Nephron progenitor cell (in vitro differentiated cells): ENCODE measurements around the gene POLL.

Experiments
- DNase-seq: peaks from one replicate; pipeline ENCODE4 v3.0.0; 2021
- H3K27ac Mint-ChIP-seq: 2 replicates; pipeline ENCODE4 v1.8.0; 2021; ENCODE audit warnings: mild to moderate bottlenecking, moderate library complexity, mixed read lengths
- H3K27me3 Mint-ChIP-seq: 2 replicates; pipeline ENCODE4 v1.8.0; 2021; ENCODE audit warnings: mild to moderate bottlenecking, low read depth, mixed read lengths; ENCODE audit not compliant: poor library complexity
- H3K36me3 Mint-ChIP-seq: 2 replicates; pipeline ENCODE4 v1.8.0; 2021; ENCODE audit warnings: low read depth, mixed read lengths
- H3K4me1 Mint-ChIP-seq: 2 replicates; pipeline ENCODE4 v1.8.0; 2021; ENCODE audit warnings: mixed read lengths
- H3K4me3 Mint-ChIP-seq: 2 replicates; pipeline ENCODE4 v1.8.0; 2021; ENCODE audit warnings: mild to moderate bottlenecking, moderate library complexity, mixed read lengths
- H3K9me3 Mint-ChIP-seq: 2 replicates; pipeline ENCODE4 v1.8.0; 2021; ENCODE audit warnings: mild to moderate bottlenecking, moderate library complexity, mixed read lengths
- TF ChIP-seq, protein P1 (sequence below): fragments of 200-600 bp; sonication (generic); IDR thresholded peaks from 2 replicates; pipeline ENCODE4 v1.5.0; 2021; ENCODE audit warnings: antibody characterized with exemption

Gene POLL

DNA sequence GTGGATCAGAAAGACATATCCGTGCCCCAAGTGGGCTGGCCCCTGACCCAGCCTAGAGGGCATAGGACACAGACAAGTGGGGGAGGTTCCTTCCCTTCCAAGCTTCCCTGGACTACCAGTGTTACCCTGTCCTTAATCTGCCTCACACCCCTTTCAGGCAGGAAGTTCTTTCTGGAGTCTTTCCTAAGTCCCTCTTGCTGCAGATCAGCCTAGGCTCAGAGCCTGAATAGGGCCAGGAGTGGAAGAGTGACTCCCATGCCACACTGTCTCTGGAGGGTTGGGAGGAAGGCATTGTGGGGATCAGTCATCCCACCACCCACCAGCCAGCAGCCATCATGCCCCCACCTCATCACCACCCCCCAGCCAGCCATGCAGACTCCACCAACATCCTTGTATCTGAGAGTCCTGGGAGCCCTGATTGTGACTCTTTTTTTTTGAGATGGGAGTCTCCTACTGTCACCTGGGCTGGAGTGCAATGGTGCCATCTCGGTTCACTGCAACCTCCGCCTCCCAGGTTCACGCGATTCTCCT lies 22.6 kb downstream of the POLL start:
- Mint-ChIP-seq H3K27ac (no peak overlapping the region), H3K36me3 (no peaks in the 10 kb centered on the region), H3K27me3 (peaks cover 51% of the 10 kb centered on the region), H3K4me1 (peaks cover 42% of the 10 kb centered on the region), H3K4me3 (no peak overlapping the region), H3K9me3 (no peaks in the 10 kb centered on the region)
- TF ChIP-seq, protein P1, sequence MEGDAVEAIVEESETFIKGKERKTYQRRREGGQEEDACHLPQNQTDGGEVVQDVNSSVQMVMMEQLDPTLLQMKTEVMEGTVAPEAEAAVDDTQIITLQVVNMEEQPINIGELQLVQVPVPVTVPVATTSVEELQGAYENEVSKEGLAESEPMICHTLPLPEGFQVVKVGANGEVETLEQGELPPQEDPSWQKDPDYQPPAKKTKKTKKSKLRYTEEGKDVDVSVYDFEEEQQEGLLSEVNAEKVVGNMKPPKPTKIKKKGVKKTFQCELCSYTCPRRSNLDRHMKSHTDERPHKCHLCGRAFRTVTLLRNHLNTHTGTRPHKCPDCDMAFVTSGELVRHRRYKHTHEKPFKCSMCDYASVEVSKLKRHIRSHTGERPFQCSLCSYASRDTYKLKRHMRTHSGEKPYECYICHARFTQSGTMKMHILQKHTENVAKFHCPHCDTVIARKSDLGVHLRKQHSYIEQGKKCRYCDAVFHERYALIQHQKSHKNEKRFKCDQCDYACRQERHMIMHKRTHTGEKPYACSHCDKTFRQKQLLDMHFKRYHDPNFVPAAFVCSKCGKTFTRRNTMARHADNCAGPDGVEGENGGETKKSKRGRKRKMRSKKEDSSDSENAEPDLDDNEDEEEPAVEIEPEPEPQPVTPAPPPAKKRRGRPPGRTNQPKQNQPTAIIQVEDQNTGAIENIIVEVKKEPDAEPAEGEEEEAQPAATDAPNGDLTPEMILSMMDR, result no peak
- no peak for DNase-seq

DNA sequence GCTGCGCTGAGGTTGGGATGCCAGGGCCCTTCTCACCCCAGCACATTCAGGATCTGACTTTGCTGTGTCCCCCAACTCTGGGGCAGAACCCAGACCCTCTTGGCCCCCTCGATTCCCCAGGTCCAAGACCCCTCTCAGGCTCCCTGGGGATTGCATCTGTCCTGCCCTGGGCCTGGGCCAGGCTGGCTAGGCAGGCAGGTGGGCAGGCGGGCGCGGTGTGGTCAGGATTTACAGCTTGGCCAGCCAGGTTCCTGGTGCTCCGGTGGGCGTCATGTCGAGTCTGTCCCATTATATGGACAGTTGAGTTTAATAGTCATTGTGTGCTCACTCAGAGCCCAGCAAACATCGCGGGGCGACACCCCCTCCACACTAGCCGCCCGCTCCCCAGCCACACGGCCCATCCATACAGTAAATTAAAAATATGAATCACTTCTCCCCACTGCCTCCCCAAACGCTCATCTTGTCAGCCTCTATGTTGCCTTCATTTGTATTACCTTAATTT lies 23.5 kb downstream of the POLL start:
- DNase-seq, result no peak
- Mint-ChIP-seq H3K27me3 (peaks cover 50% of the 10 kb centered on the region), H3K9me3 (no peaks in the 10 kb centered on the region), H3K27ac (no peak overlapping the region), H3K36me3 (no peaks in the 10 kb centered on the region), H3K4me1 (peaks cover 46% of the 10 kb centered on the region), H3K4me3 (no peak overlapping the region)
- TF ChIP-seq, protein P1, result no peak

DNA sequence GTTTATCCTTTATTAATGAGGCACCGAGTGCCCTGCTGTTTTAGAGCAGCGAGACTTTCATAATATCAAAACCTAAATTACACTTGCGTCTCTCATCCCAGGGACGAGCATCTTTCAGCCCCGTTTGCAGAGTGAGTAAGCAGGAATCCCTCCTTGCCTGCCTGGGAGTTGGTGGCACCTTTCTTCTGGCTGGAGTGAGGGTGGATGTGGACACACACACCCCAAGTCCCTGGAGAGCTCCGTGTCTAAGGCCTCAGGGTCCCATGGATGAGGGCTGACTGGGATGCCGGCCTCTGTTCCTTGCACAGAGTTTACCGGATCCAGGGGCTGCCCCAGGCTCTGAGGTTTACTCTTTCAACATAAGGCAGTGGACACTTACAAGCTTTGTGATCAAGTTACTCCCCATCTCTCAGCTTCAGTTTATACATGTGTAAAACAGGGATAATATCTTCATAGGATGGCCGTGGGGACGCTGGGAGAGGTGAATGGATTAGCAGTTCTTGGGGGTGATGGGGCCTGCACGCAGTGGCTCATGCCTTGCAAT lies 24.5 kb downstream of the POLL start:
- no peak for DNase-seq

GRCh38 chr10:101563007-101563406 lies 25.1 kb downstream of the POLL start:
- peaks cover 37% of the 10 kb centered on the region for H3K27me3 Mint-ChIP-seq
- H3K4me1 Mint-ChIP-seq, result peaks cover 56% of the 10 kb centered on the region
- H3K4me3 Mint-ChIP-seq, result no peak overlapping the region
- no peak overlapping the region for H3K27ac Mint-ChIP-seq
- H3K9me3 Mint-ChIP-seq, result no peaks in the 10 kb centered on the region
- TF ChIP-seq, protein P1, result no peak
- no peak for DNase-seq
- H3K36me3 Mint-ChIP-seq, result no peaks in the 10 kb centered on the region

More for the DNA sequence above, 24.5 kb downstream of the POLL start:
- peak overlapping the region; percentile 72 for H3K27ac Mint-ChIP-seq
- H3K4me3 Mint-ChIP-seq, result no peak overlapping the region
- TF ChIP-seq, protein P1, result no peak
- H3K27me3 Mint-ChIP-seq, result peaks cover 43% of the 10 kb centered on the region
- H3K4me1 Mint-ChIP-seq, result peaks cover 51% of the 10 kb centered on the region
- no peaks in the 10 kb centered on the region for H3K9me3 Mint-ChIP-seq
- no peaks in the 10 kb centered on the region for H3K36me3 Mint-ChIP-seq

DNA sequence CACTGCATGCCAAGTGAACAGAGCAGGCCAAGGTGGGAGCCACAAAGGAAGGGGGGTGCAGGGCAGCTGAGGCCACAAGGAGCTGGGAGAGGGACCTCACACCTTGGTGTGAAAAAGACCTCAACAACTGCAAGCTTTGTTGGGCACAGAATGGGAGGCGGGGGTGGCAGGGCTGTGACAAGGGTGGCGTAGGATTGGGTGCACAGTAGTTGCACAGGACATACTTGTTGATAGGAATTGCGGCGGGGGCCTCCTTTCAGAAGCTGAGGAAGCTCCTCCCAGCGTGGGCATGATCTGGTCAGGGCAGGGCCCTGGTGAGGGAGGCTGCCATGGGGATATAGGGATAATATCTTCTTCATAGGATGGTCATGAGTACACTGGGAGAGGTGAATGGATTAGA lies 25.8 kb downstream of the POLL start:
- no peak overlapping the region for H3K4me3 Mint-ChIP-seq
- H3K27me3 Mint-ChIP-seq, result peaks cover 29% of the 10 kb centered on the region
- H3K4me1 Mint-ChIP-seq, result peaks cover 59% of the 10 kb centered on the region
- peak overlapping the region; percentile 23 for H3K27ac Mint-ChIP-seq
- no peaks in the 10 kb centered on the region for H3K36me3 Mint-ChIP-seq
- DNase-seq, result no peak
- H3K9me3 Mint-ChIP-seq, result no peaks in the 10 kb centered on the region
- TF ChIP-seq, protein P1, result no peak
